HG03354 (cell line): ENCODE measurements around the gene AARSD1.
"Not testable (repeated sequence)": the region's sequence is repeated elsewhere in the genome, so short reads cannot be mapped to it uniquely, and the experiment has no call there.

Experiments
- ATAC-seq: cut with Tn5 transposase; IDR thresholded peaks from one replicate; pipeline ENCODE4 v1.9.1; 2021; ENCODE audit warnings: mild to moderate bottlenecking; ENCODE audit not compliant: unreplicated experiment, poor library complexity, severe bottlenecking

Gene AARSD1

DNA sequence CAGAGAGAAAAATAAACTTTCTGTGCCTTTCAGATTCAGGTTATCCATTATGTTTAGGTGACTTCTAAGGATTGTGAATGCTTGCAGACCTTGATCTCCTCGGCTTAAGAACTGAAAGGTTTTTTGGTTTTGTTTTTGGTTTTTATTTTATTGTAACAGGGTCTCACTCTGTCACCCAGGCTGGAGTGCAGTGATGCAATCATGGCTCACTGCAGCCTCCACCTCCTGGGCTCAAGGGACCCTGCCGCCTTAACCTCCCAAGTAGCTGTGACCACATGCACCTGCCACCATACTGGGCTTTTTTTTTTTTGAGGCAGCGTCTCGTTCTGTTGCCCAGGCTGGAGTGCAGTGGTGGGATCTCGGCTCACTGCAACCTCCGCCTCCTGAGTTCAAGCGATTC, 40.8 kb downstream of the AARSD1 start:
- ATAC-seq = not testable (repeated sequence)

DNA sequence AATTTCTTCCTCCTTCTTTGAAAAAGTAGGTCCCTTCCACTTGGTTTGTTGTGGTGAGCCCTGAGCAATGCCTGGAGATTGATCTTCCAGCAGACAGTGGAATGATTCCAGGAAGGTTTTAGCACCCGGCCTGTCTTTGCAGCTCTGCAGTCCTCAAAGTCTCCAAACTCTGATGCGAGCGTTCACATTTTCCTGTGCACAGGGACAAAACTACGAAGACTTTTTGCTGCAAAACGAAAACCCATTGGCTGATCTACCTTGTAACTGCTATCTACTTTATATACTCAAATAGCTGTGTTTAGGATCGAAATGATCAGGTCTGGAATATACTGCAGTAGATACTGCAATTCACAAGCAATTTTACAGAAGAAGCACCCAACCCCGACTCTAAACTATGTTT, 42.0 kb downstream of the AARSD1 start:
- no peak for ATAC-seq

DNA sequence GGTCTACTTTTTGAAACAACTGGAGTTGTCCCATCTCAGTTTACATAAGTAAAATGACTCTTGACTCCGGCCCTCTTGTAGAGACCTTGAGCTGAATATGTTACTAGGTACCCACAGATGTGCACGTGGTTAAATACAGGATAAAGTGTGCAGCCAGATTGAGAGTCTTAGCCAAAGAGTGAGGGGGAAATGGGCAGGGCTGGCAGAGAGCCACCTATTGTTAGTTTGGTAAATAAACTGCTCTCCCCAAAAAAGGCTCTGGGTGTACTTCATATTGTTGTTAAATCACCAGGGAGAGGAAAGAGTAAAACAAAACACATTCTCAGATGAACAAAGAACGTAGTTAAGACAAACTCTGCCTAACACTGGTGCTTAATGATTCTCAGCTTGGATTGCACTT, 43.3 kb downstream of the AARSD1 start:
- no peak for ATAC-seq

DNA sequence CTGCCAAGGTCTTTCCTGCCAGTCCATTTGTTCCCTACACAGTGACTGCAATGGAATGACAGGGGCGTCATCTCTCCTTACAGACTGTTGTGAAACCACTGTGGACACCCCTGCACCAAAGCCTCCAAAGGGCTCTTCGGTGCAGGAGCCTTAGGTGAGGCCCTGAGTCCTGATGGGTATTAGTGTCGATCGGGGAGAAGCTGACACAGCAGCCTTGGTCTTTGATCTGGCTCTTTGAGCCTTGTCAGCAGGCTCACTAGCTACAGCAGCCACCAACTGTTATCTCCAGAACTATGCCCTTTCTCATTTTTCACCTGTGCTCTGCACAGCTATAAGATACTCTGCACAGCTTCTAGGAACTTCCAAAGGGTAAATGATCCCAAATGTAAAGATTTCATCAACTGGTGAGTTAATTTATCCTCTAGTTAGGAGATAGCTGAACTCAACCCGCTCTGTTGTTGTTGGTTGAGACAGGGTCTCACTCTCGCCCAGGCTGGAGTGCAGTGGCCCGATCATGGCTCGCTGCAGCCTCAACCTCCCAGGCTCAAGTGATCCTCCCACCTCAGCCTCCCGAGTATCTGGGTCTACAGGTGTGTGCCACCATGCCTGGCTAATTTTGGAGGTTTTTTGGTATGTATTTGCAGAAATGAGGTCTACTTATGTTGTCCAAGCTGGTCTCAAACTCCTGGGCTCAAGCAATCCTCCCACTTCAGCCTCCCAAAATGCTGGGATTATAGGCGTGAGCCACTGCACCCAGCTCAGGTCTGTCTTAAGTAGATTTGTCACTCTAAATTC, 44.0 kb downstream of the AARSD1 start:
- no peak for ATAC-seq

DNA sequence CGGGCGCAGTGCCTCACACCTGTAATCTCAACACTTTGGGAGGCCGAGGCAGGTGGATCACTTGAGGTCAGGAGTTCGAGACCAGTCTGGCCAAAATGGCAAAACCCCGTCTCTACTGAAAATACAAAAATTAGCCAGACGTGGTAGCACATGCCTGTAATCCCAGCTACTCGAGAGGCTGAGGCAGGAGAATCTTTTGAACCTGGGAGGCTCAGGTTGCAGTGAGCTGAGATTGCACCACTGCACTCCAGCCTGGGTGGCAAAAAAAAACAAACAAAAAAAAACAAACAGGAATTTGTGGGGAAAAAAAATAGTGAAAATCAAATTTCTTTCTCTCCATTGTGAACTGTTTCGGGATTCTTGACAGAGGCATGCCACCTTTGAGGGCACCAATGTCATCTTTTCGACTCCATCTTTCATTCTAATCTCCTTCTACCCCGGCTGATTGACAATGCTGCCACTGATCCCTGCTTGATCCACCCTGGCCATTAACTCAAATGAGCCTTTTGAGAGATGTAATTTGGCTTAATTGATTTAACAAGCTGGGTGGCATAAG, 44.7 kb downstream of the AARSD1 start:
- not testable (repeated sequence) for ATAC-seq

DNA sequence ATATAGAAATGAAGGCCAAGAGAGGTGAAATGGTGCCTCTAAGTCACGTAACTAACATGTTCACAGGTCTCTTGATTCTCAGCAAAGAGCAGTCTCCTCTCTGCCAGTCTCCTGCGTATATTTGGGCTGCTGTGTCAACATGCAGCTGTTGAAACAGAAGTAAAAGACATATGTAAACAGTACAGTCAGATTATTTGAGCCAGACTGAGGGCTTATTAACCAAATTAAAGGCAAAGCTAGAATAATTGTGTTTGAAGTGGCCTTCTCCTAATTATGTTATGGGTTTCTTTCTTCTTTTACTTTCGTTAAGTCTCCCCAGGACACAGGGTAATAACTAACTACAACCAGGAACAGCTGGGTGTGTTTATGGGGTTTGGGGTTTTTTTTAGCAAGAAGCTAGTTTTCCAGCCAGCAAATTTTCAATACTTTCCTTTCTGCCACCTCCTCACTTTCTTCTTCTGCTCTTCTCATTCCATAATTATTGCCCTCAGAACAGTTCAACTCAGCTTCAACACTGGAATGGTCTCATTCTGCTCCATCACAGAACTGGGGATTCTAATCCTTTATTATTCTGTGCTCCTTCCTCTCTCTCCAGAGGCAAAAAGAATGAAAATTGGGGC, 45.2 kb downstream of the AARSD1 start:
- ATAC-seq = no peak

DNA sequence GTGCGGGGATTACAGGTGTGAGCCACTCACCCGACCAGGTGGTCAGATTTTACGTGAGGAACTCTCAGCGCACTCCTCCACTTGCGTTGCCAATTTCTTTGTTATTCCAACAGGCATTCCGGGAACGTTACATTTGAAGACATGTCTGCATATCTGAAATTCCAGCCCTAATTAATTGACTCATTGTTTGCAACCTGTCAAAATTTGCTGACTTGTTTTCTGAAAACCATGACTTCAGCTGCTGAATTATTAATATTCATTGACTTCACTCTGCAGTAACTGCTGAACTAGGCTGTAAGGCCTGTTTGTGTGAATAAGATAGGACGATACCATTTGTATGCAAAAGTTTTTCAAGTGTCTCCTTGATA, 47.0 kb downstream of the AARSD1 start:
- no peak for ATAC-seq

DNA sequence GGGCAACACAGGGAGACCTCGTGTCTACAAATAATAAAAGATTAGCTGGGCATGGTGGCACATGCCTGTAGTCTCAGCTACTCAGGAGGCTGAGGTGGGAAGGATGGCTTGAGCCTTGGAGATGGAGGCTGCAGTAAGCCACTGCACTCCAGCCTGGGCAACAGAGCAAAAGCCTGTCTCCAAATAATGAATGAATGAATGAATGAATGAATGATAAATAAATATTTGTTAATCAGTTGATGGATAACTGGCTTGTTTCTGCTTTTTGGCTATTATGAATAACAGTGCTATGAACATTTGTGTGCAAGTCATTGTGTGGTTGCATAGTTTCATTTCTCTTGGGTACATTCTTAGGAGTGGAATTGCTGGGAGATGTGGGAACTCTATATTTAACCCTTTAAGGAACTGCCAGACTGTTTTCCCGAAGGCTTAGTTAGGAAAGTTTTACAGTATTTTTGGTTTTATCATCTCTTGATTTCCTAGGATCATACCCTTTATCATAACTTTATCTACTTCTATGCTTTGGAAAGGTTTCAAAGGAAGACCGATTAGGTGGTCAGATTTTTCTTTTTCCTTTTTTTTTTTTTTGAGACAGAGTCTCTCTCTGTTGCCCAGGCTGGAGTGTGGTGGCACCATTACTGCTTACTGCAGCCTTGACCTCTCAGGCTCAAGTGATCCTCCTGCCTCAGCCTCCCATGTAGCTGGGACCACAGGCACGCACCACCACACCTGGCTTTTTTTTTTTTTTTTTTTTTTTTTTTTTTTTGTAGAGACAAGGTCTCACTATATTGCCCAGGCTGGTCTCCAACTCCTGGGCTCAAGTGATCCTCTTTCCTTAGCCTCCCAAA, 47.6 kb downstream of the AARSD1 start:
- not testable (repeated sequence) for ATAC-seq

DNA sequence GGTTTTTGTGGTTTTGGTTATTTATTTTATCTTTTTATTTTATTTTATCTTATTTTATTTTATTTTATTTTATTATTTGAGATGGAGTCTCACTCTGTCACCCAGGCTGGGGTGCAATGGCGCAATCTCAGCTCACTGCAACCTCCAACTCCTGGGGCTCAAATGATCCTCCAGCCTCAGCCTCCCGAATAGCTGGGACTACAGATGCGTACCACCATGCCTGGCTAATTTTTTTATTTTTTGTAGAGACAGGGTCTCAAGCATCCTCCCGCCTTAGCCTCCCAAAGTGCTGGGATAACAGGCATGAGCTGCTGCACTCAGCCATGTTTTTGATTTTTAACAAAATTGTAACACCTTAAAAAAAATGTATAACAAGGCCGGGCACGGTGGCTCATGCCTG, 49.0 kb downstream of the AARSD1 start:
- not testable (repeated sequence) for ATAC-seq

DNA sequence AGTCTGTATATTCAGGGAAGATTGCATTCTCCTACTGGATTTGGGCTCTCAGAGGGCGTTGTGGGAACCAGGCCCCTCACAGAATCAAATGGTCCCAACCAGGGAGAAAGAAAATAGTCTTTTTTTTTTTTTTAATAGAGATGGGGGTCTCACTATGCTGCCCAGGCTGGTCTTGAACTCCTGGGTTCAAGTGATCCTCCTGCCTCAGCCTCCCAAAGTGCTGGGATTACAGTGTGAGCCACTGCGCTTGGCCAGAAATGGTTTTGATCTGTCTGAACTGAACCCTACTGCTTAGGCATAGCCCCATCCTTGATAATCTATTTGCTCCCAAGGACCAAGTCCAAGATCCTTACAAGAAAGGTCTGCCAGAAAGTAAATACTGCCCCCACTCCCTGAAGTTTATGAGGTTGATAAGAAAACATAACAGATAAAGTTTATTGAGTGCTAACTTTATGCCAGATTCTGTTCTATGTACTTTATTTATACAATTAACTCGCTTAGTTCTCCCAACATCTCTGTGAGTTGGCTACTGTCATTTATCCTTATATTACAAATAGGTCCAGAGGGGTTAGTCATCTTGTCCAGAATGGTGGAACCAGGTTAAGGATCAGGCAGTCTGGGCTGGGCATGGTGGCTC, 50.2 kb downstream of the AARSD1 start:
- no peak for ATAC-seq

DNA sequence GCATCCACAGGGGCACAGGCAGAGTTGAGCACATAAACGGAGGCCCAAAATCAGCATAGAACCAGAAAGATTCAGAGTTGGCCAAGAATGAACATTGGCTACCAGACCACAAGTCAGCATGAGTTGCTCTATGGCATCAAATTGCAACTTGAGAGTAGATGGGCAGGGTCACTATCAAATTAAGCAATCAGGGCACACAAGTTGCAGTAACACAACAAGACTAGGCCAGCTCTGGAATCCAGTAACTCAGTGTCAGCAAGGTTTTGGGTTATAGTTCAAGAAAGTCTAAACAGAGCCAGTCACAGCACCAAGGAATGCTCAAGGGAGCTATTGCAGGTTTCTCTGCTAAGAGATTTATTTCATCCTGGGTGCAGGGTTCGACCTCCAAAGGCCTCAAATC, 50.7 kb downstream of the AARSD1 start:
- no peak for ATAC-seq

DNA sequence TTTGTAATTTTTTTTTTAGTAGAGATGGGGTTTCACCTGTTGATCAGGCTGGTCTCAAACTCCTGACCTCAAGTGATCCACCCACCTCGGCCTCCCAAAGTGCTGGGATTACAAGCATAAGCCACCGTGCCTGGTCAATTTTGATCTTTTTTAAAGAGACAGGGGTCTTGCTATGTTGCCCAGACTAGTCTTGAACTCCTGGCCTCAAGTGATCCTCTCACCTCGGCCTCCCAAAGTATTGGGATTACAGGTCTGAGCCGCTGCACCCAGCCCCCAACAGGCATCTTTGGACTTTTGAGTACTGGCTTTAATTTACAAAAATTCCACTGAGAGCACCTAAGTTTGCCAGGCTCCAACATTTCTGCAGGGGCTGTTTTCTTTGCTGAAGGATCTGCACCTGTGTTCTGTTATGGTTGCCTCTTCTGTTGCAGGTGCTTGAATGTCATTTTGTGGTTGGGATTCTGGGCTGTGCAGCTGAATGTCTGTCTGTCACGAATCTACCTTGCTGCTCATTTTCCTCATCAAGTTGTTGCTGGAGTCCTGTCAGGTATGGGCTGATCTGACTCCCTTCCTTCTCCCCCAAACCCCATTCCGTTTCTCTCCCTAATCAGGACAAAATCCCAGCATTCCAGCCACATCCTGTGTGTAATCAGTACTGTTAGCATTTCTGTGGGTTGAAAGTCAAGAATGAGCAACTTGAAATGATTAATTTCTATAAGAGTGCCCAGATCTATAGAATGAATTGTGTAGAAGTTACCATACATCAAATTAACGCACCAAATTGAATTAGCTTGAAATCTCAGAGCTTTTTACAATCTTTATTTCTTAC, 55.2 kb downstream of the AARSD1 start:
- ATAC-seq = no peak

DNA sequence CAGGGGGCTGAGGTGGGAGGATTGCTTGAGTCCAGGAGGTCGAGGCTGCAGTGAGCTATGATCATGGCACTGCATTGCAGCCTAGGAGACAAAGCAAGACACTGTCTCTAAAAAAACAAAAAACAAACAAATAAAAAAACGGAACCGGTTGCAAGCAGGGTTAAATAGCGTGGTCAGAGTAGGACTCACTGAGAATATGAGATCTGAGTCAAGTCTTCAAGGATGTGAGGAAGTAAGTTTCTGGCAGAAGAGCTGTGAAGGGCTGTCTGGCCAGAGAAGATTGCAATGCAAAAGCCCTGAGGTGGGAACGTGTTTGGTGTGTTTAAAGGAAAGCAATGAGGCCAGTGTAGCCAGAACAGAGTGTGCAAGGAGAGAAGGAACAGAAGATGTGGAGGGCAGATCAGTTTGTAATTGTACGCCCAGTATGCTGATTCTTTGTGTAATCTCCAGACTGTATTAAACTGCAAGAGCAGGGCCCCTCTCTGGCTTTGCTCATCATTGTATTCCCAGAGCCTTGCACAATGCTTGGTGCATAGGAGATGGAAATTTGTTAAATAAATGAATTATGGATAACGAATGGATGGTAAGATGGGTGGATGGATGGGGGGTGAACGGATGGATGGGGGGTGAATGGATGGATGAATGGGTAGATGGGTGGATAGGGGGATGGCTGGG, 57.3 kb downstream of the AARSD1 start:
- no peak for ATAC-seq

DNA sequence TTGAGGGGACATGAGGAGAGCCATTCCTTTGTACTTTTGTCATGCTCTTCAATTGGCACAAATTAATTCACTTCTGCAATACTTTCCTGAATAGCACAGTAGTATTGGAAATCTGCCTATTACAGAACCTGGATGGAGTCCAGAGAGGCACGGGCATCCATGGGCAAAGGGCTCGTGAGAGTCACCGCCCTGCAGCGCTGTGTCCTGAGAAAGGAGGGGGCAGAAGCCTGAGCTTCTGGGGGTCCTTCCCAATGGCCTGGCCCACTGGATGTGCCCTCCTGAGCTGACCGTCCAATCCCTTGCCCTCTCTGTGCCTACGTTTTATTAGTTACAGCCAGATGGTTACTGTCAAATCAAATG, 60.2 kb downstream of the AARSD1 start:
- no peak for ATAC-seq

DNA sequence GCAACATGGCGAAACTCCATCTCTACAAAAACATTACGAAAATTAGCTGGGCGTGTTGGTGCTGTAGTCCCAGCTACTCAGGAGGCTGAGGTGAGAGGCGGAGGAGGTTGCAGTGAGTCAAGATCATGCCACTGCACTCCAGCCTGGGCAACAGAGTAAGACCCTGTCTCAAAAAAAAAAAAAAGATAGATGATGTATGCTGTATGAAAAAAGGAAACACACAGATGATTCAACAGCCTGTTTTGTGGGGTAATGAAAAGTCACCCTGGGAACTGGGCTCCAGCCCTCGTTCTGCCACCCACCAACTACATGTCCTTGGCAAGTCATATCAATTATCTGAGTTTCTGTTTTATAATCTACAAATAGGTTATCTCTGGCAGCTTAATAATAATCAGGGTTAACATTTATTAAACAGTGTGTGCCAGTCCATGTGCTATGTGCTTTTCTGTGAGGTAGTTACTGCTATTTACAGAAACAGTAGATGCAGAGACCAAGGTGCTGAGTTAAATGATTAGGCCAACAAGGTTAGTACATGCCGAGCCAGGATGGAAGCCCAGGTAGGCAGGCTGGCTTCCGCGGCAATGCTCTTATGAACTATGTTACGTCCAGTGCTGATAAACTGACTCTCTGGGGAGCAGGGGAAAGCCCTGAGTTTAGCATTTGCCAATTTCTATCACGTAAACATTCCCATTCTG, 62.6 kb downstream of the AARSD1 start:
- no peak for ATAC-seq
